ENCODE measurements around the gene SULT1E1.

DNA sequence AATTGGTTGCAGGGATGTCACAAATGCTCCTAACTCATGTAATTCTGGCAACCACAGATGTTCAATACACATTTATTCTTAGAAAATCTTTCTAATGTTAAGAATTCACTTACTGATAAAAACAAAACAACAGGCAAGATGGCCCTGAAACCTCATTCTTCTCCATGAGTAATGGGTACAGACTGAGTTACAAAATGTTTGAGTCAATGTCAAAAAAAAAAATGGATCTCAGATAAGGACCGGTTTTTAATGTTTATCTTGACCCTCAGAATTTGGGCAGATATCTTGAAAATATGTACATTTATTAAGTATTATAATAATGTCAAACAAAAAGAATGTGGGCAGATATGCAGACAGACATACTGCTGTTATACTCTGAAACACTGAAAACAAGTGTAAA, 1.8 kb upstream of the SULT1E1 start:
- TF ChIP-seq, protein P1, sequence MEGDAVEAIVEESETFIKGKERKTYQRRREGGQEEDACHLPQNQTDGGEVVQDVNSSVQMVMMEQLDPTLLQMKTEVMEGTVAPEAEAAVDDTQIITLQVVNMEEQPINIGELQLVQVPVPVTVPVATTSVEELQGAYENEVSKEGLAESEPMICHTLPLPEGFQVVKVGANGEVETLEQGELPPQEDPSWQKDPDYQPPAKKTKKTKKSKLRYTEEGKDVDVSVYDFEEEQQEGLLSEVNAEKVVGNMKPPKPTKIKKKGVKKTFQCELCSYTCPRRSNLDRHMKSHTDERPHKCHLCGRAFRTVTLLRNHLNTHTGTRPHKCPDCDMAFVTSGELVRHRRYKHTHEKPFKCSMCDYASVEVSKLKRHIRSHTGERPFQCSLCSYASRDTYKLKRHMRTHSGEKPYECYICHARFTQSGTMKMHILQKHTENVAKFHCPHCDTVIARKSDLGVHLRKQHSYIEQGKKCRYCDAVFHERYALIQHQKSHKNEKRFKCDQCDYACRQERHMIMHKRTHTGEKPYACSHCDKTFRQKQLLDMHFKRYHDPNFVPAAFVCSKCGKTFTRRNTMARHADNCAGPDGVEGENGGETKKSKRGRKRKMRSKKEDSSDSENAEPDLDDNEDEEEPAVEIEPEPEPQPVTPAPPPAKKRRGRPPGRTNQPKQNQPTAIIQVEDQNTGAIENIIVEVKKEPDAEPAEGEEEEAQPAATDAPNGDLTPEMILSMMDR (IDR thresholded peaks at IDR 0.05; ENCODE audit: low read depth, low read length, missing input control) = no peak
- TF ChIP-seq, protein P2, sequence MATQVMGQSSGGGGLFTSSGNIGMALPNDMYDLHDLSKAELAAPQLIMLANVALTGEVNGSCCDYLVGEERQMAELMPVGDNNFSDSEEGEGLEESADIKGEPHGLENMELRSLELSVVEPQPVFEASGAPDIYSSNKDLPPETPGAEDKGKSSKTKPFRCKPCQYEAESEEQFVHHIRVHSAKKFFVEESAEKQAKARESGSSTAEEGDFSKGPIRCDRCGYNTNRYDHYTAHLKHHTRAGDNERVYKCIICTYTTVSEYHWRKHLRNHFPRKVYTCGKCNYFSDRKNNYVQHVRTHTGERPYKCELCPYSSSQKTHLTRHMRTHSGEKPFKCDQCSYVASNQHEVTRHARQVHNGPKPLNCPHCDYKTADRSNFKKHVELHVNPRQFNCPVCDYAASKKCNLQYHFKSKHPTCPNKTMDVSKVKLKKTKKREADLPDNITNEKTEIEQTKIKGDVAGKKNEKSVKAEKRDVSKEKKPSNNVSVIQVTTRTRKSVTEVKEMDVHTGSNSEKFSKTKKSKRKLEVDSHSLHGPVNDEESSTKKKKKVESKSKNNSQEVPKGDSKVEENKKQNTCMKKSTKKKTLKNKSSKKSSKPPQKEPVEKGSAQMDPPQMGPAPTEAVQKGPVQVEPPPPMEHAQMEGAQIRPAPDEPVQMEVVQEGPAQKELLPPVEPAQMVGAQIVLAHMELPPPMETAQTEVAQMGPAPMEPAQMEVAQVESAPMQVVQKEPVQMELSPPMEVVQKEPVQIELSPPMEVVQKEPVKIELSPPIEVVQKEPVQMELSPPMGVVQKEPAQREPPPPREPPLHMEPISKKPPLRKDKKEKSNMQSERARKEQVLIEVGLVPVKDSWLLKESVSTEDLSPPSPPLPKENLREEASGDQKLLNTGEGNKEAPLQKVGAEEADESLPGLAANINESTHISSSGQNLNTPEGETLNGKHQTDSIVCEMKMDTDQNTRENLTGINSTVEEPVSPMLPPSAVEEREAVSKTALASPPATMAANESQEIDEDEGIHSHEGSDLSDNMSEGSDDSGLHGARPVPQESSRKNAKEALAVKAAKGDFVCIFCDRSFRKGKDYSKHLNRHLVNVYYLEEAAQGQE (IDR thresholded peaks at IDR 0.05) = no peak
- no peak for TF ChIP-seq RAD21 (IDR thresholded peaks at IDR 0.05)
- no peak for TF ChIP-seq TAF1 (conservative IDR thresholded peaks at IDR 0.05)
- no peak for TF ChIP-seq GABPA (IDR thresholded peaks at IDR 0.05 in 1 of 2, conservative IDR thresholded peaks at IDR 0.05 in 1 of 2)
- no peak for TF ChIP-seq EGR1 (IDR thresholded peaks at IDR 0.05; ENCODE audit: low read depth in 2 of 2)
- TF ChIP-seq YY1 (IDR thresholded peaks at IDR 0.05) = no peak
- TF ChIP-seq SP1 (IDR thresholded peaks at IDR 0.05) = no peak
- TF ChIP-seq, protein P3, sequence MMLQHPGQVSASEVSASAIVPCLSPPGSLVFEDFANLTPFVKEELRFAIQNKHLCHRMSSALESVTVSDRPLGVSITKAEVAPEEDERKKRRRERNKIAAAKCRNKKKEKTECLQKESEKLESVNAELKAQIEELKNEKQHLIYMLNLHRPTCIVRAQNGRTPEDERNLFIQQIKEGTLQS (IDR thresholded peaks at IDR 0.05) = no peak
- TF ChIP-seq ZBTB33 (IDR thresholded peaks at IDR 0.05) = no peak
